Fibroblast of skin of left biceps (primary cell): ENCODE results near the gene SLC25A39.

Experiments used
- DNase-seq, 2 experiments: peaks; one replicate each; pipeline ENCODE4 v3.0.0-alpha.2; 2013; ENCODE audit warnings: low read depth in 2 of 2

Gene SLC25A39

DNA sequence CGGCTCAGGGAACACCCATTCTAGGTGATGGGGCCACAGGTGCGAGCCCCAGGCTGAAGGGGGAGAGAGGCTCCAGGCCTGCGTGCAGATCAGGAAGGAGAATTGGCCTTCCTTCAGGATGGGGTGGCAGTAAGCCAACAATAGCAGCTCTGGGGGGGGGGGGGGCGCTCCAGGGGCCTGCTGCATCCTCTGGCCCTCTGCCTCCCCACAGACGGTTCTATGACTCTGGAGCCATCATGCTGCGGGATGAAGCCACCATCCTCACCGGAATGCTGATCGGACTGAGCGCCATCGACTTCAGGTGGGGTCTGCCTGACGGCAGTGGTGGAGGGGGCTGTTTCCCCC, 10.1 kb downstream of the SLC25A39 start:
- no peak for DNase-seq

DNA sequence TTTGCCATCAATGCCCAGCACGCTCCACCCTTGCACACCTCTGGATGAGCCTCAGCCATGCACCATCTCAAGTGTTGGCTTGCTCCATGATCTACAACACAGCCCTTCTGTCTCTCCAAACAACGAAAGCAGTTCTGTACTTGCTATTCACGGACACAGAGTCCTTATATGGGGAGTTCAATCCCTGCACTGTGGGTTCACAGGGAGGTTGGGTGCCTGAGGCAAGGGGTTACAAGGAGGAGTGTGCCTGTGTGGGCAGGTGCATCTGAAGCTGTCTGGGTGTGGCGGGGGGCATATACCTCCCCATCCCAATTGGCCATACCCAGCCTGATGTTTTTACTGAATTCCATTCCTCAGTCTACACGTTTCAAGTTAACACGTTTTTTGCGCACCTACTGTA, 10.6 kb downstream of the SLC25A39 start:
- no peak for DNase-seq

DNA sequence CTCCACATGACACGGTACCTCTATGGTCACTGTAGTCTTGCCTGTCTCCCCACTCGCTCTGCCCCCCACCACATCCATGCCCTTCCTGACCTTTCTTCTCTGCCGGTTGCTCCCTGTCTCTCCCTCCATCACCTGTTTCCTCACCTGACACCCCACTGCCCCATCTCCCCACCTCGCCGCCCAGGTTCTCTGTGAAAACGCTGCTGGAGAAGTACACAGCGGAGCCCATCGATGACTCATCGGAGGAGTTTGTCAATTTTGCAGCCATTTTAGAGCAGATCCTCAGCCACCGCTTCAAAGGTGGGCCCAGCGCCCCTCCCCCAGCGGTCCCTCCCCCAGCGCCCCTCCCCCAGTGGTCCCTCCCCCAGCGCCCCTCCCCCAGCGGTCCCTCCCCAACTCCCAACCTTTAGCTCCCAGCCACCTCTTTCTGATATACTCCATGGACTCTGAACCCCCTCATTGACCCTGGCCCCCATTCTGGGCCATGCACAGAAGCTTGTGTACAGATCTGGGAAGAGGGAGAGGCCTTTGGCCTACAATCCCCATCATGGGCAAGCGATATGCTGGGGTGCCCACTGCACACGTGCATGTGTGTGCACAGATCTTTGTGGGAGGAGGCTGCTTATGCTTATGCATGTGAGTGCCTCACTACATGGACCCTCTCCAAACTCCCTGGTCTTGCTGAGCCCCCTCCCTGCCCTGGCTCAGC, 12.1 kb downstream of the SLC25A39 start:
- no peak for DNase-seq

DNA sequence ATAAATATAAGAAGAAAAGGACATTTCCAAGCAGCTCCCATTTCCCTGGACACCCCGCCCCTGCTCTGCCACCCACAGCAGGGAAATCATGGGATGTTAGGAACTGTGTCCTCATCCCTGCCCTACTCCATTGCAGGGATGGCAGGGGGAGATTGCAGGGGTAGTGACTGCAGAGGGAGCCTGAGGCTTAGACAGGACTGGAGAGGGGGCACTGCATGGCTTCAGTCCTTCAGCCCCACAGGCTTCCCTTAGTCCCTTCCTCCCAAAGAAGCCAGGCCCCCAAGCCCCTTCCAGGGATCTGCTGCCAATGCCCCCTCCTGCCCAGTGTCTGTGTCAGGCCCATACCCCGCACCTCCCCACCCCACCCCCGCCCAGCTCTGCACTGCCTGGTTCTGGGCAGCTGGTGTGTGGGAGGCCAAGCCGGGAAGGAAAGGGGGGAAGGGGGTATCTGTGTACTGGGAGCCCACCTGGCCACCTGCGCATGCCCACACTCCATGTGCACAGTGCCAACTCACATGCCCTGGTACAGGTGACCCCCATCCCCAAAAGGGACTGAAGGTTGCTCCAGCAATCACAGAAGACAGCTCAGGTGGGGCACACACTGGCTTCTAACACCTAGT, 13.0 kb downstream of the SLC25A39 start:
- no peak for DNase-seq

DNA sequence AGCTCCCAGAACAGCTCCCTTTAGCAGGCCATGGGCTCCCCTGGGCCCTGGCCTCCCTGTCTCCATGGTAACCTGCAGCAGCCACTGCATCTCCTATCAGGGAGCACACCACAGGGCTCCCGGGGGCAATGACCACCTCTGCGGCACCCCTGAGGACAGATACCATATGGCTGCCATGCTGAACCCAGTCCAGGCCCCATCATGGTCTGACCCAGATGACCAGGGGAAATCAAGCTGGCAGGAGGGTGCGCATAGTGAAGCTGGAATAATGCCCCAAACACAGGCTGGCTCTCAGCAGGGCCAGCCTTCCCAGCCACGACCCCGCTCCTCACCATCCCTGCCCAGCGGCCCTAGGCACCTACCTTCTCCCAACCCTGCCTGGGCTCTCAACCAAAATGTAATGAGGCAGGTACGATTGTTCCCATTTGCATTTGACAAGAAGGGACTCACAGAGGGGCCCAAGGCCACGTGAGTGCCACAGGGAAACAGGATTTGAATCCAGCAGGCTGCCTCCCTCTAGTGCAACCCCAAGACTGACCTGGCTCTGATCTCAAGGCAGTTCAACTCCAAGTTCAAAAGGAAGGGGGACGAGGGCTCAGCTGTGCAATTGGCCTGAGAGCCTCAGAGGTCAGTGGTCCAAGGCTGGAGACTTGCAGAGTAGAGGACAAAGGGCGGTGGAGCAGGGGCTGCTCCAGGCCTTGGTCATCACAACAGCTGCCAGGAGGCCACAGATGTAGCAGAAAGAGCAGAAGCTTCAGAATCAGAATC, 13.8 kb downstream of the SLC25A39 start:
- DNase-seq = no peak

DNA sequence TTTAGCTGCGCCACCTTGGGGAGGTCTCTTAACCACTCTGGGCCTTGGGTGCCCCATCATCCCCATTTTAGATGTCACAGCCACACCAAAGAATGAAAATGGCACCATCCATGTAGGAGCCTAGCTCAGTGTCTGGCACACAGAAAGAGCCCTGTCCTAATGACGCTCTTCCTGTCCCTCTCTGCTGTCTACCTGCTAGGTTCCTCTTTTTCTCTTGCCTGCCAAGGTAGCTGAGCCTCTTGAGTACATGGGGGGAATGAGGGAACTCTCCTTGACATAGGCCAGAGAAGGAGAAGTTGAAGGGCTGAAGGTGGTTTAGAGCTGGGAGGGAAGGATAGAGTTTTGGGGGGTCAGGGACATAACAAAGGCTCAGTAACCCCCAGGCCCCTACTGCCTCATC, 14.4 kb downstream of the SLC25A39 start:
- no peak for DNase-seq

DNA sequence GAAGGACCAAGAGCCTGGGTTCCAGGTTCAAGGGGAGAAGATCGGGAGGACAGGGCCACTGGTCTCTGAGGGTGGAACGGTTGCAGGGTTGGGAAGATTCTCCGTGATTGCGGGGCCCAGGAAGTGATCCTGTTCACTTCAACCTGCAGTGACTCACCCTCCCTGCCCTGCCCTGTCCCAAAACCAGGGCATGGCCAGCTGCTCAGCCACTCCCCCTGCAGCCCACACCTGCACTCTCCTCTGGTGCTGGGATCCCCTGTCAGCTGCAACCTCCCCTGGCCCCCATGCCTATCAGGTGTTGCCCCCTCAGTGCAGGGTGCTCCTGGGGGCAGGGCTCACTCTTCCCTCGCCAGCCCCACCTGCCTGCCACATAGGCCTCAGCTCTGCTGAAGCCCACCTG, 15.2 kb downstream of the SLC25A39 start:
- no peak for DNase-seq

DNA sequence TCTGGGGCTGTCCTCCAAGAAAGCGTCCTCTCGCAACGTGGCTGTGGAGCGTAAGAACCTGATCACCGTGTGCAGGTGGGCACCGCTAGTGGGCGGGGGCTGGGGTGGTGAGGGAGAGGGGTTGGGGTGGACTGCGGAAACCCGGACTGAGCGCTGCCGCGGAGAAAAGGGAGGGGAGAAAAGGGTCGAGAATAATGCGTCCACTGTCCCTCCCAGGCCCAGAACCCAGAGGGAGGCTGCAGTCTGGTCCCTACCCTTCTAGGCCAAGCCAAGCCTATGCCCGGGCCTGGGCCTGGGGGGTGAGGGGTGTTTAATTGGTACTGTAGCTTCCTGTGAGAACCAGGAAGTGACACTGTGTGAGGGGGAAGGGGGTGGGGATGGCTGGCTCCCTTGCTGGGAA, 15.8 kb downstream of the SLC25A39 start:
- DNase-seq = no peak

DNA sequence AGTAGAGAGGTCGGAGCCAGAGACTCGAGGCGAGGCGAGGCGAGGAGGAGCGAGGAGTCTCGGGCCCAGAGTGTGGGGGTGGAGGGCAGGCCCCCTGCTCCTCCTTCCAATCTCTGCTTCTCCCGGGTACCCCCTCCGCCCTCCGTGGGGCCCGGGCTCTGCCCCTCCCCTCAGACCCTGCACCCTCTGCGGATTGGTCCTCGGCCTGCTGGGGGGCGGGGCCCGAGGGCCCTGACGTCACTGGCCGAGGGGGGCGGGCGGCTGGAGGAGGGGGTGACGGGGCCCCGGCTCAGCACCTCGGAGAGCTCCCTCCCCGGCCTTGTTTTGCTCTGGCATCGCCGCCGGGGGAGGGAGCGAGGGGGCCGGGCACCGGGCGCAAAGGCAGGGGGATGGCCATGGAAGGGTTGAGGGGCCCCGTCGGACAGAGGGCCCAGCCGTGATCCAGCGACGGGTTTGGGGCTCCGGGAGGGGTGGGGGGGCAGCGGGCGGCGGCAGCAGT, 16.3 kb downstream of the SLC25A39 start, which contains the start of gene RUNDC3A:
Gene RUNDC3A (plus strand): TSS at position 282 of the 499 bp plus-strand sequence. CDS start 232 bp downstream, outside the sequence.
- peak; percentile 43 to 51 for DNase-seq

DNA sequence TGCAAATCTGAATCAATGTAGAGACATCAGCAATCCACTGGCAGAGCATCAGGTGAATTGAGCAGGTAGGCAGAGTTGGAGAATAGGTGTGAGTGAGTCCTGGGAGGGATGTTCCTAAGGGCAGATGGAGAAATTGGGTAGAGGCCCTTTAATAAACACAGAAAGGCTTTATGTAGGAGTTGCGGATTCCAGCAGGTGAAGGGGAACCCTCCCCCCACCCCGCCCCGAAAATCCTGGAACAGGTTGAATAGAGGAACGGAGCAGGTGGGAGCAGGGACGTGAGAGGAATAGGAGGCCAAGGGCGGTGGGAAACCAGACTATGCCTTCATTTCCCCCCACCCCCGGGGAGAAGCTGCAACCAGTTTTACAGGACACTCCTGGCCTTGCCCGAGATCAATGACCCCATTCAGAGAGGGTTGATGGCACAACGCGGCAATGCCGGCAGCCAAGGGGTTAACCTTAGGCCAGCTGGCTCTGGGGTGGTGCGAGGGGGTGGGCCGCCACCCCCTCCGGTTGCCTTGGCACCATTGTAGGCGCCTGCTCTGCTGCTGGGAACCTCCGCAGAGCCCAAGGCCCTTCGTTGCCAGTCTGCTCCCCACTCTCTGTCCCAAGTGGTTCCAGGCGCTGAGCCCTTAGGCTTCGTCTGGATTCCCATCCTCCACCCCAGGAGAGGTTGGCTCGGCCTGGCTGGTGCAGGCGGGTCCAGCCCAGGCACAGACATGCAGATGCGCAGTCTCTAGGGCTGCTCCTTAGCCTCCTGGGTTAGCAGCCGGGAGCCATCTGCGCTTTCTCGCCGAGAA, 17.0 kb downstream of the SLC25A39 start:
- DNase-seq = no peak

DNA sequence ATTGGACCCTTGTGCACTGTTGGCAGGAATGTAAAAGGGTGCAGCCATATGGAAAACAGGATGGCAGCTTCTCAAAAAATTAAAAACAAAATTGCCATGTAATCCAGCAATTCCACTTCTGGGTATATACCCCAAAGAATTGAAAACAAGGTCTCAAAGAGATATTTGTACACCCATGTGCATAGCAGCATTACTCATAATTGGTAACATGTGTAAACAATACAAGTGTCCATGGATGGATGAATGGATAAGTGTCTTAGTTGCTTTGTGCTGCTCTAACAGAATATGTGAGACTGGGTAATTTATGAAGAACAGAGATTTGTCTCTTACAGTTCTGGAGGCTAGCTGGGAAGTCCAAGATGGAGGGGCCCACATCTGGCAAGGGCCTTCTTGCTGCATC, 20.0 kb downstream of the SLC25A39 start:
- DNase-seq = no peak

DNA sequence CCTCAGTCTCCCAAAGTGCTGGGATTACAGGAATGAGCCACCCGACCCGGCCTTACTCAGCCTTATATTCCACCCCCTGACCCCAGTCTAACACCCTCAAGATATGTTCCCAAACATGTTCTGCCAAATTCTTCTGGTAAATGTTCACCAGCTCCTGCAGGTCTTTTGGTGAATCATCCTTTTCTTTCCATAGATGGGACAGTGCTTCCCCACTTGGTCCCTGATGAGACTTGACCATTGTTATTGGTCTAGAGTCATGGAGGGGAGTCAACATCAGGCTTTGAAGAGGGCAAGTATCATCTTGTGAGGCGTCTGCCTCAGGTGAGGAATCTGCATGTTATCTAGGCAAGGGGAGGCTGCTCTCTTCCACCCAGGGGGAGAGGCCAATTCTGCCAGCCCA, 26.6 kb downstream of the SLC25A39 start:
- DNase-seq = no peak

DNA sequence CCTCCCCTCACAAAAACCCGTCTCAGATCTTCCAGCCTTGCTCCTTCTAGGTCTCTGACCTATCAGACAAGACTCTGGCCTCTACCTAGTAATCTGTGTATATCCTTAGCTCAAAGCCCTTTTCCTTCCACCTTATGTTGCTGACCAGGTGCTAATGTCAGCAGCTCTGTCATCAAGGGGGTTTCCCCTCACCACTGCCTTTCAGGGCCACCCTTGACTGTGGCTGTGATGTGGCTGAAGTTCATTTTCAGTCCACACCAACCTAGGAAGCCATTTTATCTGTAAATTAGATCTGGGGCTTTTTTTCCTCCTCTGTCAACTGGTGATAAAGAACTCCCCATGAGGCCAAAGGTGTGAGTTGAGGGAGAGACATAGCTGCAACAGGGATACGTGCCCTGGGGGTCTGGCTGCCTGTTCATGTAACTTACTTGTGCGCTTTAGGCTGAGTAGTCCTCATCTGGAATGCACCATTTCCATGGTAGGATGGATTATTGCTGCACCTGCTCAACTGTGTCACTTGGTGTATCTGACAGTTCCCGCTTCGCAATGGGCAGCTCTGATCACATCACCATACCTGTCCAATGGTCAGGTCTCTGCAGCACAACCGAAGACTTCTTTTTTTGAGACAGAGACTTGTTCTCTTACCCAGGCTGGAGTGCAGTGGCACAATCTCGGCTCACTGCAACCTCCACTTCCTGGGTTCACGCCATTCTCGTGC, 31.0 kb downstream of the SLC25A39 start:
- DNase-seq = no peak

DNA sequence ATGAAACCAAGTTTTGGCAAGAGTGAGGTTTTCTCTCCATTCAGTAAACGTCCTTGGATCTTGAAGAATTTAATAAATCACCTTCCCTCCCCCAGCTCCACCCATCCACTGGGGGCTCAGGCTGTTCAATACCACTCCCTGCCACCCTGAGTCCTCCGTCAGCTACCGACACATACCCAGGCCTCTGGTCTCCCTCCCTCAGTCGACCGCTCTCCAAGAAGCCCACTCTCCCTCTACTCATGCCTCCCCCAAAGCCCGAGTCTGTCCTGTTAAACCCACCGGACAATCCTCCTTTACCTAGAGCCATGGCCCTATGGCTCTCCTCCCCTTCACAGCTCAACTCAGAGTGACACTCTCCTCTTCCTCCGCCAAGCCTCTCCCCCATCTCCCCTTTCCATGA, 37.0 kb downstream of the SLC25A39 start:
- no peak for DNase-seq

DNA sequence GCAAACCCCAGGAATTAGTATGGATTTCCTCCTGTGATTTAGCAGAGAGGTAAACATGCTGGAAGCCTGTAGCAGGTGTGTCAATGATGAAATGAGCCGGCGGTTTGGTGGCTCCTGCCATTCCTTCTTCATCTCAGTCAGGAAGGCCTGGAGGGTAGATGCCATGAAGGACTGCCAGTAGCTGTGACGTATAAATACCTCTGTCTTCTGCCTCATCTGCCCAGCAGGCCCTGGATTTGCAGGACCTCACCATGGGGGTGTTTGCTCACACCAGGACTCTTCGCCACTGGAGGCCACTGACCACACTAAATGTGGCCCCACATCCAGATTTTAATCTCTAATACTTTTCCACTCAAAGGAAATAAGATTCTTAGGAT, 40.6 kb downstream of the SLC25A39 start:
- no peak for DNase-seq

DNA sequence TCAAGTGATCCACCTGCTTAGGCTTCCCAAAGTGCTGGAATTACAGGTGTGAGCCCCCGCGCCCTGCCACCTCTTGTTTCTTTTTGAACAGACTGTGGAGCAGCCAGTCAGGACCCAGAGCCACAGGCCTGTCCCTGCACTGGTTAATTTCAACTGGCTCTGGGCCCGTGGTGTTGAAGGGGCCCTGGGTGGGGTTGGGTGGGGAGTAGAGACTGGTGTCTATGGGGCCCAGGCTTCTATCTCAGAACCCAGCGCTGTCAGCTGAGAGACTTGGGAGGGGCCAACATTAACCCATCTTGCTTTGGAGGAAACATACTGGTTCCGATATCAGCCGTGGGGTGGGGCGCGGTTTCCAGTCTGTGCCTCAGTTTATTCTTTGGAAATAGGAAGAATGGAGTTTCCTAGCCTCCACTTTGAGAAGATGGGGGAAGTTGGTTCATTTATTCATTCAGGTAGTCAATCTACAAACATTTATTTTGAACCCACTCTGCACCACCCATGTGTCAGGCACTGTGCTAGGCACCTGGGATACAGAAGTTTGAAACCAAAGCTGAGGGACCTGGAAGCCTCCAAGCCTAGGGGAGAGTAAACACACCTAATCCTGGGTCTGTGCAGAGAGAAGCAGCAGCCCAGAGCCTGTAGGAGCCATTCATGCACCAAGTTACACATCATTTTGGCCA, 41.1 kb downstream of the SLC25A39 start:
- no peak for DNase-seq

DNA sequence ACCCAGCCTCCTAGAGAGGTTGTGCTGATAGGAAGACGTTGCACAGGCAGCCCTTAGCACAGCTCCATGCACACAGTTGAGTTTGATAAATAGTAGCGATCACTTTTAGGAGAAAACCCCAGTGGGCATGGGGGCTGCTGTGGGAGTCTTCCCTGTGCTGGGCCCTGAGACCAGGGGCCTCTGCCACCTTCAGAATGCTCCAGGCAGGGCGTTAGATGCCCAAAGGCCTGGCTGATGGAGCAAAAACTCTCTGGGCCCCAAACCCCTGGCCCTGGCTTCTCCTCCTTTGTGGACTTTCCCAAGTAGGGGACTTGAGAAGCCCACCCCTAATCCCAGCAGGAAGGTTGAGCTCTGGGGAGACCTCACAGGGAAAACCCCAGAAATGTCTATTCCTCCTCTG, 42.4 kb downstream of the SLC25A39 start:
- no peak for DNase-seq

DNA sequence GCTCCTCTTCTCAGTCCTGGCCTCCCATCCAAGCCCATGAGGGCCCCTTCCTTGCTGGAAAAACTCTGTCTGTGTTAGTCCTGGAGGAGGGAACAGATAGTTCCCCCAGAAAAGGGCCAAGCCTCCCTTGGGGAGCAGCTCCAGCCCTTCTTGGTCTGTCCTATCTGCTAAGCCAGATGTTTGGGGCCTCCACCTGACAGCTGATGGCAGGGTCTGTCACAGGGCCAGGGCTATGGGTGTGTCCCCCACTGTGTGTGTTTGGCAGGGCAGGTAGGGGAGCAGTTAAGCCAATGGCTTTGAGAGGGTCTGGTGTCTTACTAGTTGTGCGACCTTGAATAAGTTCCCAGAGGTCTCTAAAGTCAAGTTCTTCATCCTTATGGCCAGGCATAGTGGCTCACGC, 43.1 kb downstream of the SLC25A39 start:
- DNase-seq = no peak

DNA sequence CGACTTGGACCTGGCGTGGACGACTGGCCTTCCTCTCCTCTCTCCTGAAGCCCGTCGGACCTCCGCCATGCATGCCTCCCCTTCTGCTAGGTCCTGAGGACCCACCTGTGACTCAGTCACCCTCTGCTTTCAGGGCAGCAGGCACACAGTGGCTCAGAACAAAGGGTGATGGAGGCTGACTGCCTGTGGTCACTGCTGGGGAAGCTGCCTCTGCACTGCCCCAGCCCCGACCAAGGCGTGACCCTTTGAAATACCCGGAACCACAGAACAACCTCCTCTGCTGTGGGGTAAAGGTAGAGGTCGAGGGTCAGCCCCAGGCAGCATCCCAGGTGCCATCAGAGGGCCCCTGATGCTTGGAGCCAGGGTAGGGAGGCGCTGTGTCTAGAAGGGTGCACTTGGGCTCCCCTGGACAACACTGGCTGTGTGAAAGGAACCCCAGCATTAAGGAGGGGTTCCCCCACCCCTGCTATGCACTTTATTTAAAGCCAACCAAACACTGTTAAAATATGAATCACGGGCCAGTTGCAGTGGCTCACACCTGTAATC, 44.2 kb downstream of the SLC25A39 start:
- no peak for DNase-seq

DNA sequence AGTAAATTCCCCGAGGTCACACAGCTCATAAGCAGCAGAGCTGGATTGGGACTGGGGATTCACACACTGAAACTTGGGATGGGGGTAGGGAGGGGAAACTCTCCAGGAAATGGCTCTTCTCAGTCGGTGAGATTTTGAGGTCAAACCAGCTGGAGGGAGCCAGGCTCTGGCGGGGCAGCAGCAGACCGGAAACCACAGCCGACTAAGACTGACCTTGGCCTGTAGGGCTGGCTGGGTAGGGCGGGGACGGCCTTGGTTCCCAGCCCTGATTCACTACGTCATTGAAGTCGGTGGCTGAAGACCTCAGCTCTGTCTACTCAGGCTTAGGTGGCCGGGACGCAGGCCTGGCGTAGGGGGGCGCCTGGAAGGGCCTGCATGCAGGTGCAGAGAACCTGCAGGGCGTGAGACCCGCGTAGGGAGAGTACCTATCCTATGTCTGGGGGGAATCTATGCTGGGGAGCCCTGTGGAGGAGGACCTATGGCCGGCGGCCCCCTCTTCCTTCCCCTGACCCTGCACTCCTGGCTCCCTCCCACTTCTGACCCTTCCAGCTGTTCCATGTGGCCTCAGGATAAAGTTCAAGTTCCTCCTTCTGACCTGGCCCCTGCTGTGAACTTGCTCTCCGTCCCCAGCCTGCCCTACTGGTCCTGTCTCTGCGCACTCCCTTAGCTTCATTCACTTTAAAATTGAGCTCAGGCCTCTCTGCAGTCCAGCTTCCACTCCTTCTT, 44.8 kb downstream of the SLC25A39 start:
- DNase-seq = peak in 1 of 2 experiments; percentile 4
